IgD-negative memory B cell (primary cell): ENCODE measurements around the gene VPS54. TPM values are rescaled to one million over a fixed set of nuclear protein-coding genes. Genes with fewer than 3 reads are reported as not detected.
"Not testable (repeated sequence)": the region's sequence is repeated elsewhere in the genome, so short reads cannot be mapped to it uniquely, and the experiment has no call there.

Experiments used
- H3K27ac Mint-ChIP-seq, 3 donors: one replicate each; pipeline ENCODE4 v1.8.0; 2020 to 2022; ENCODE audit warnings: mild to moderate bottlenecking in 3 of 3, mixed read lengths in 3 of 3, moderate library complexity in 1 of 3
- H3K27me3 Mint-ChIP-seq: one replicate; pipeline ENCODE4 v1.8.0; 2021; ENCODE audit warnings: mixed read lengths
- H3K36me3 Mint-ChIP-seq: one replicate; pipeline ENCODE4 v1.8.0; 2020; ENCODE audit warnings: mild to moderate bottlenecking, mixed read lengths
- H3K4me1 Mint-ChIP-seq, 3 donors: one replicate each; pipeline ENCODE4 v1.8.0; 2020 to 2022; ENCODE audit warnings: mixed read lengths in 3 of 3, mild to moderate bottlenecking in 1 of 3
- H3K4me3 Mint-ChIP-seq, 4 donors: one replicate each; pipeline ENCODE4 v1.8.0; 2020 to 2022; ENCODE audit warnings: mild to moderate bottlenecking in 4 of 4, mixed read lengths in 4 of 4, moderate library complexity in 3 of 4
- H3K9me3 Mint-ChIP-seq, 3 donors: one replicate each; pipeline ENCODE4 v1.8.0; 2020 to 2021; ENCODE audit warnings: mixed read lengths in 3 of 3, mild to moderate bottlenecking in 1 of 3
- polyA plus RNA-seq: library from polyadenylated mRNA; unstranded; fragments of 300-500 nt; fragmentation: Illumina TruSeq; gene quantifications from one replicate; pipeline ENCODE4 v1.2.3, GENCODE V29; 2021

VPS54 gene
- polyA plus RNA-seq, 1 donor from 2014 or later = 5.2 TPM

DNA sequence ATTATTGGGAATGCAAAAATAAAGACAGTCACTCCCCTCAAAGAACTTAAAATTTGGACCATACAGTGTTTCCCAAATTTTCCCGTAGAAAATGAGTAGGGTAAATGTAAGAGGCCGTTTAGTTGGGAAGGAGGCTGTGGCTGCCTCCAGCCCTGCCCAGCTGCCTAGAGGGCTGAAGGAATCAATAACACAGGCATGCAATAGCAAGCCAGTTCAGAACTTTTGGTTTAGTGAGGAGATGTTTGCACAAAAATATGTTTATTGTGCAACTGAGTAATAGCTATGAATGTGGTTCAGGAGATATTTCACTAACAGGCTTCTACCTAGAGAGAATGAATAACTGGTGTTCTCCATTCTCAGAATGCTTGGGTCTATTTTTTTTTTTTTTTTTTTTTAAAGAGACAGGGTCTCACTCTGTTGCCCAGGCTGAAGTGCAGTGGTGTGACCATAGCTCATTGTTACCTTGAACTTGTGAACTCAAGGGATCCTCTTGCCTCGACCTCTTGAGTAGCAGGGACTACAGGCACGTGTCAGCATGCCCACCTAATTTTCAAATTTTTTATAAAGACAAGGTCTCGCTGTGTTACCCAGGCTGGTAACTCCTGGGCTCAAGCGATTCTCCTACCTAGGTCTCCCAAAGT is 153.9 kb downstream of the VPS54 start:
- H3K4me3 Mint-ChIP-seq = no peak overlapping the region

GRCh38 chr2:63863707-63864106 is 155.5 kb downstream of the VPS54 start:
- Mint-ChIP-seq H3K27me3 (no peaks in the 10 kb centered on the region), H3K36me3 (peaks cover 10% of the 10 kb centered on the region), H3K9me3 (no peaks in the 10 kb centered on the region), H3K4me1 (peaks cover 9 to 16% (median 11%) of the 10 kb centered on the region in 3 donors), H3K4me3 (no peak overlapping the region), H3K27ac (no peak overlapping the region)

More for the DNA sequence above, 153.9 kb downstream of the VPS54 start:
- peaks cover 8% of the 10 kb centered on the region for H3K36me3 Mint-ChIP-seq
- H3K27me3 Mint-ChIP-seq = no peaks in the 10 kb centered on the region
- H3K9me3 Mint-ChIP-seq = no peaks in the 10 kb centered on the region
- H3K27ac Mint-ChIP-seq = no peak overlapping the region
- H3K4me1 Mint-ChIP-seq = peaks cover 9 to 16% (median 11%) of the 10 kb centered on the region in 3 donors

DNA sequence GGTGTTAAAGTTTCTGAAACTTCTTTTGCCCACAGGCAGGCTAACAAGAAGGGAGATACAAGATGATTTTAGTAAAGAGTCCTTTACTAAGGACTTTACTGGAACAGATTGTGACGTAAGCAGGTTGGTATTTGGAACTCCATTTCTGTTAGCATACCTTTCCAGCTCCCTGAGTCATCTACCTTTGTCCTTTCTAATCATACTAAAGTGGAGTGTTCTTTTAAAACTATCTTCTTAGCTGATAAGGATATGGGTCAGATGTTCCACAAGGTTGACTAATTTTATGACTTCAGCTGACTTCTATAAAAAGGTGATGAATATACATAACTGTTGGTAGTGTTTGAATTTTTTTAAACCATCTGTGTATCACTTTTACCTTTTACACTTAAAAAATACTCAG is 156.4 kb downstream of the VPS54 start:
- peaks cover 9 to 11% (median 9%) of the 10 kb centered on the region in 3 donors for H3K4me1 Mint-ChIP-seq
- H3K9me3 Mint-ChIP-seq = no peaks in the 10 kb centered on the region
- H3K27ac Mint-ChIP-seq = no peak overlapping the region
- no peak overlapping the region for H3K4me3 Mint-ChIP-seq
- peaks cover 10% of the 10 kb centered on the region for H3K36me3 Mint-ChIP-seq
- no peaks in the 10 kb centered on the region for H3K27me3 Mint-ChIP-seq

- Mint-ChIP-seq H3K27me3 (no peaks in the 10 kb centered on the region), H3K4me3 (no peak overlapping the region), H3K27ac (peak overlapping the region in 1 of 3 donors; percentile 59), H3K36me3 (peaks cover 9% of the 10 kb centered on the region), H3K9me3 (no peaks in the 10 kb centered on the region), H3K4me1 (peaks cover 9 to 10% (median 9%) of the 10 kb centered on the region in 3 donors)
These were observed 157.9 kb downstream of the VPS54 start for GRCh38 chr2:63861220-63861822.

- peaks cover 7 to 22% (median 17%) of the 10 kb centered on the region in 3 donors for H3K4me1 Mint-ChIP-seq
These were observed 160.9 kb downstream of the VPS54 start for GRCh38 chr2:63858291-63858690.

GRCh38 chr2:63856303-63856603 is 163.0 kb downstream of the VPS54 start:
- H3K4me3 Mint-ChIP-seq = no peak overlapping the region
- H3K36me3 Mint-ChIP-seq = peaks cover 3% of the 10 kb centered on the region
- H3K4me1 Mint-ChIP-seq = peaks cover 18 to 33% (median 28%) of the 10 kb centered on the region in 3 donors
- H3K27me3 Mint-ChIP-seq = no peaks in the 10 kb centered on the region
- H3K9me3 Mint-ChIP-seq = no peaks in the 10 kb centered on the region
- peak overlapping the region in 1 of 3 donors; percentile 79 for H3K27ac Mint-ChIP-seq

More at GRCh38 chr2:63858291-63858690, 160.9 kb downstream of the VPS54 start:
- Mint-ChIP-seq H3K36me3 (peaks cover 3% of the 10 kb centered on the region), H3K27ac (no peak overlapping the region), H3K4me3 (peak overlapping the region in 1 of 4 donors; percentile 18), H3K9me3 (no peaks in the 10 kb centered on the region), H3K27me3 (no peaks in the 10 kb centered on the region)

DNA sequence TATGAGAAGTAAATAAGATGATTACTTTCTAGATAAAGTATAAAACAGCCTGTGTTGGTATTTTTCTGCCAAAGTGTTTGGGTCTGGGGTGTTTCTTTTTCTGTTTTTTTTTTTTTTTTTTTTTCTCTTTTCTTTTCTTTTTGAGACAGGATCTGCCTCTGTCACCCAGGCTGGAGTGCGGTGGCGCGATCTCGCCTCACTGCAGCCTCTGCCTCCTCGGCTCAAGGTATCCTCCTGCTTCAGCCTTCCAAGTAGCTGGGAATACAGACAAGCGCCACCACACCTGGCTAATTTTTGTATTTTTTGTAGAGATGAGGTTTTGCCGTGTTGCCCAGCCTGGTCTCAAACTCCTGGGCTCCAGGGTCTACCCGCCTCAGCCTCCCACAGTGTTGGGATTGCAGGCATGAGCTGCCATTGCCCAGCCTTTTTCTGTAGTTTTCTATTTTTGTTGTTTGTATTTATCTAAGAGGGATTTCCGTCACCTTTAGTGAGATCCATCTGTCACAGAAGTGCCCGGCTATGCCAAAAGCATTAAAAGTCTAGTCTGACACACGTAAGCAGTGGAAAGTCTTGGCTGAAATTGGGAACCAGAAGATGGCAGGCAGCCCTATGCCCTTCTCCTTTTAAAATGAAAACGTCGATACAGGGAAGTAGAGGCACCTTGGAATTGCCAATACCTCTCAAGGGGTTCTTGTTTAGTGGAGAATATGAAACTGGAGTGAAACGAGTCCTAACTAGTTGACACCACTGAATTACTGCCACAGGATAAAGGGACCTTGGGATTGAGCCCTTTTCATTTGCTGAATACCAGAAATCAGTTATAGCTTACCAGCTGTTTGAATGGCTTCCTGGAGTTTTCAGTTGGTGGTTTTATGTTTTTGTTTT is 163.6 kb downstream of the VPS54 start:
- Mint-ChIP-seq H3K9me3 (no peaks in the 10 kb centered on the region), H3K36me3 (peaks cover 2% of the 10 kb centered on the region), H3K27ac (peak overlapping the region in 1 of 3 donors; percentile 79), H3K4me3 (peak overlapping the region in 1 of 4 donors; percentile 23), H3K4me1 (peaks cover 17 to 32% (median 30%) of the 10 kb centered on the region in 3 donors), H3K27me3 (no peaks in the 10 kb centered on the region)

DNA sequence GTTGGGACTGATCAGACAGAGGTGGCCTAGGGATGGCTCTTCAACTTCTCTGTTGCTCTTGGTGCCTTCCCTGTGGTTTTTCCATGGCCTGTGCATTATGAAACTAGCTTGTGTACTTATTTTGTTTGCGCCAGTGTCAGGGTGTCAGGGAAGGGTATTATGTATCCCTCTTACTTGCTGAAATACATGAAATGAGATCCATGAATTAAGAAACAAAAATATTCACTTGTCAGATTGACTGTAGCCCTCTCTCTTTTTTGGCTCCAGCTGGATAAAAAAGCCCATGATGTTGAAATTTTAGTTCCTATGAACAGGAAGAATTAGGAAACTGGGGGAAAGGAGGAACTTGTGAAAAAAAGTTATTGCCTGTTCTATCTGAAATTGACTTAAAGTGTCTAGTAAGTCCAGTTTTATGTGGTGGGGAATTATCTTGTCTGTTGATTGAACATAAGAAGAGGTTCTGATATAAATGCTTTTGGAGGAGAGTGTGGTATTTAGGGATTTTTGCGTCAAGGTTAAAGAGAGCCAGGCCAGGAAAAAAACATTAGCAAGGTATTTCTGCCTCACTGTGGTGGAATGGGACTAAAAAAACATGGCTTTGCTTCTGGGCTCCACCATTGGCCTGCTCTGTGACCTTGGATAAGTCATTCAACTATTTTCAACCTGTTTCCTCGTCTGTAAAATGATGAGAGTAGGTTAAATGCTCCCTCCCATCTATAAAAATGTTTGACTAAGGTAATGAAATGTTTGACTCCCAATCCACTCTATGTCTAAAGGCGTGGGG is 165.5 kb downstream of the VPS54 start:
- no peaks in the 10 kb centered on the region for H3K27me3 Mint-ChIP-seq
- H3K4me1 Mint-ChIP-seq = peaks cover 17 to 42% (median 41%) of the 10 kb centered on the region in 3 donors
- H3K36me3 Mint-ChIP-seq = no peaks in the 10 kb centered on the region
- H3K27ac Mint-ChIP-seq = peak overlapping the region in 2 of 3 donors; percentile 47 to 86
- no peaks in the 10 kb centered on the region for H3K9me3 Mint-ChIP-seq
- no peak overlapping the region for H3K4me3 Mint-ChIP-seq

- Mint-ChIP-seq H3K27me3 (no peaks in the 10 kb centered on the region), H3K27ac (no peak overlapping the region), H3K4me3 (no peak overlapping the region), H3K4me1 (peaks cover 24 to 47% (median 42%) of the 10 kb centered on the region in 3 donors), H3K9me3 (no peaks in the 10 kb centered on the region), H3K36me3 (peaks cover 1% of the 10 kb centered on the region)
These were observed 167.4 kb downstream of the VPS54 start for GRCh38 chr2:63851691-63852311.

- Mint-ChIP-seq H3K27ac (no peak overlapping the region), H3K27me3 (no peaks in the 10 kb centered on the region), H3K9me3 (no peaks in the 10 kb centered on the region), H3K4me1 (peaks cover 27 to 49% (median 46%) of the 10 kb centered on the region in 3 donors), H3K4me3 (no peak overlapping the region), H3K36me3 (peaks cover 1% of the 10 kb centered on the region)
These were observed 168.6 kb downstream of the VPS54 start for GRCh38 chr2:63850649-63851048.

- Mint-ChIP-seq H3K36me3 (peaks cover 1% of the 10 kb centered on the region), H3K4me3 (no peak overlapping the region), H3K27ac (no peak overlapping the region), H3K9me3 (no peaks in the 10 kb centered on the region), H3K27me3 (no peaks in the 10 kb centered on the region), H3K4me1 (peaks cover 30 to 52% (median 50%) of the 10 kb centered on the region in 3 donors)
These were observed 169.0 kb downstream of the VPS54 start for GRCh38 chr2:63850204-63850571.

GRCh38 chr2:63849381-63850203 is 169.6 kb downstream of the VPS54 start:
- H3K9me3 Mint-ChIP-seq = no peaks in the 10 kb centered on the region
- H3K4me1 Mint-ChIP-seq = peaks cover 33 to 54% (median 48%) of the 10 kb centered on the region in 3 donors
- peak overlapping the region in 1 of 4 donors; percentile 22 for H3K4me3 Mint-ChIP-seq
- no peak overlapping the region for H3K27ac Mint-ChIP-seq
- peaks cover 1% of the 10 kb centered on the region for H3K36me3 Mint-ChIP-seq
- H3K27me3 Mint-ChIP-seq = no peaks in the 10 kb centered on the region

GRCh38 chr2:63847571-63847970 is 171.7 kb downstream of the VPS54 start:
- H3K36me3 Mint-ChIP-seq, H3K27ac Mint-ChIP-seq, H3K9me3 Mint-ChIP-seq, H3K4me3 Mint-ChIP-seq, H3K27me3 Mint-ChIP-seq: not testable (repeated sequence)
- peaks cover 36 to 54% (median 44%) of the 10 kb centered on the region in 3 donors for H3K4me1 Mint-ChIP-seq
